ENCODE data around the gene ZNF232. TPM values are rescaled to one million over a fixed set of nuclear protein-coding genes. Genes with fewer than 3 reads are reported as not detected.
"Not testable (repeated sequence)": the region's sequence is repeated elsewhere in the genome, so short reads cannot be mapped to it uniquely, and the experiment has no call there.

ZNF232 gene
- total and polyA plus RNA-seq, 10 donors: 5.6 to 11.4 (median 9.6) TPM

GRCh38 chr17:5128905-5129535, 17.3 kb upstream of the ZNF232 start:
- WGBS, 5 donors: 84 to 95% (median 90%) methylated on average over 11 of the region's 11 CpGs
- Histone ChIP-seq H3K9me3 (no peaks in the 10 kb centered on the region), H3K4me1 (no peaks in the 10 kb centered on the region), H3K36me3 (no peaks in the 10 kb centered on the region), H3K27me3 (replicated peaks in 1 of 7) (peaks cover 0 to 18% (median 0%) of the 10 kb centered on the region in 7 donors), H3K4me3 (no peak overlapping the region), H3K27ac (no peak overlapping the region)
- TF ChIP-seq, protein P1, sequence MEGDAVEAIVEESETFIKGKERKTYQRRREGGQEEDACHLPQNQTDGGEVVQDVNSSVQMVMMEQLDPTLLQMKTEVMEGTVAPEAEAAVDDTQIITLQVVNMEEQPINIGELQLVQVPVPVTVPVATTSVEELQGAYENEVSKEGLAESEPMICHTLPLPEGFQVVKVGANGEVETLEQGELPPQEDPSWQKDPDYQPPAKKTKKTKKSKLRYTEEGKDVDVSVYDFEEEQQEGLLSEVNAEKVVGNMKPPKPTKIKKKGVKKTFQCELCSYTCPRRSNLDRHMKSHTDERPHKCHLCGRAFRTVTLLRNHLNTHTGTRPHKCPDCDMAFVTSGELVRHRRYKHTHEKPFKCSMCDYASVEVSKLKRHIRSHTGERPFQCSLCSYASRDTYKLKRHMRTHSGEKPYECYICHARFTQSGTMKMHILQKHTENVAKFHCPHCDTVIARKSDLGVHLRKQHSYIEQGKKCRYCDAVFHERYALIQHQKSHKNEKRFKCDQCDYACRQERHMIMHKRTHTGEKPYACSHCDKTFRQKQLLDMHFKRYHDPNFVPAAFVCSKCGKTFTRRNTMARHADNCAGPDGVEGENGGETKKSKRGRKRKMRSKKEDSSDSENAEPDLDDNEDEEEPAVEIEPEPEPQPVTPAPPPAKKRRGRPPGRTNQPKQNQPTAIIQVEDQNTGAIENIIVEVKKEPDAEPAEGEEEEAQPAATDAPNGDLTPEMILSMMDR (IDR thresholded peaks at IDR 0.05 in 8 of 11, conservative IDR thresholded peaks at IDR 0.05 in 3 of 11): no peak
- TF ChIP-seq POLR2AphosphoS5 (IDR thresholded peaks at IDR 0.05) (no peak), POLR2A (IDR thresholded peaks at IDR 0.05) (no peak)
- intact Hi-C loops (cut with DNase I; ENCODE audit: low total_unique reads): no loop called here
- no peak for DNase-seq

GRCh38 chr17:5128387-5128786, 16.7 kb upstream of the ZNF232 start:
- H3K4me3 ChIP-seq; H3K27ac ChIP-seq; intact Hi-C loops (cut with DNase I; ENCODE audit: low total_unique reads); H3K4me1 ChIP-seq; H3K9me3 ChIP-seq; DNase-seq; H3K36me3 ChIP-seq: not testable (repeated sequence)
- WGBS, 5 donors: 69 to 84% (median 76%) methylated on average over 5 to 8 of the region's 8 CpGs
- H3K27me3 ChIP-seq (replicated peaks in 1 of 7): peaks cover 0 to 25% (median 3%) of the 10 kb centered on the region in 7 donors

DNA sequence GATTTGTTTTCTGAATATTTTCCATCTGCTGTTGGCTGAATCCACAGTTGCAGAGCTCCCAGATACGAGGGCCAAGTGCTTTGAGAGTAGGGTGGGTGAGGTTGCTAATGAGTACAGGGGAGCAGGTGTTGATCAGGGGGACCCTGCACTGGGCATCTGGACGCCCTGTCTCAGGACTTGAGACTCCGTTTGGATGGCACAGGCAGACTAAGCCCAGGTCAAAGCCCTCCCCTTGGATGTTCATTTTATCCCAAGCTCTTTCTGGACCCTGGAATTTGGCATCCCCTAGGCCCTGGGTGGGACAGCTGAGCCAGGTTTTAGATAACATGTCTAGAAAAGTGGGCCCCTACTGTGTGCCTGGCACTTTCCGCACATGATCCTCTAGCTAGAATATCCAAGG, 16.2 kb upstream of the ZNF232 start:
- no peak overlapping the region for H3K27ac ChIP-seq
- H3K36me3 ChIP-seq: no peaks in the 10 kb centered on the region
- WGBS, 5 donors: 77 to 87% (median 80%) methylated on average over 4 of the region's 4 CpGs
- no peaks in the 10 kb centered on the region for H3K9me3 ChIP-seq
- DNase-seq: no peak
- peaks cover 0 to 6% (median 4%) of the 10 kb centered on the region in 6 donors for H3K4me1 ChIP-seq
- intact Hi-C loops (cut with DNase I; ENCODE audit: low total_unique reads): no loop called here
- H3K27me3 ChIP-seq (replicated peaks in 1 of 7): peaks cover 0 to 30% (median 7%) of the 10 kb centered on the region in 7 donors
- no peak for TF ChIP-seq POLR2A (IDR thresholded peaks at IDR 0.05)
- TF ChIP-seq, protein P1 (IDR thresholded peaks at IDR 0.05 in 8 of 11, conservative IDR thresholded peaks at IDR 0.05 in 3 of 11): no peak
- no peak for TF ChIP-seq POLR2AphosphoS5 (IDR thresholded peaks at IDR 0.05)
- no peak overlapping the region for H3K4me3 ChIP-seq

- DNase-seq: no peak
- H3K4me1 ChIP-seq: peaks cover 0 to 15% (median 13%) of the 10 kb centered on the region in 6 donors
- no peak overlapping the region for H3K4me3 ChIP-seq
- peaks cover 0 to 40% (median 15%) of the 10 kb centered on the region in 7 donors for H3K27me3 ChIP-seq (replicated peaks in 1 of 7)
- intact Hi-C loops (cut with DNase I; ENCODE audit: low total_unique reads): no loop called here
- 77 to 89% (median 83%) methylated on average over 13 to 17 of the region's 17 CpGs for WGBS, 5 donors
- TF ChIP-seq, protein P1 (IDR thresholded peaks at IDR 0.05 in 8 of 11, conservative IDR thresholded peaks at IDR 0.05 in 3 of 11): no peak
- no peak for TF ChIP-seq POLR2AphosphoS5 (IDR thresholded peaks at IDR 0.05)
- no peak for TF ChIP-seq POLR2A (IDR thresholded peaks at IDR 0.05)
- H3K27ac ChIP-seq: no peak overlapping the region
- no peaks in the 10 kb centered on the region for H3K9me3 ChIP-seq
- no peaks in the 10 kb centered on the region for H3K36me3 ChIP-seq
Observed at GRCh38 chr17:5126719-5127488, 15.2 kb upstream of the ZNF232 start.

- Histone ChIP-seq H3K4me1 (peaks cover 0 to 15% (median 13%) of the 10 kb centered on the region in 6 donors), H3K27me3 (replicated peaks in 1 of 7) (peaks cover 0 to 44% (median 15%) of the 10 kb centered on the region in 7 donors)
- H3K9me3 ChIP-seq; H3K27ac ChIP-seq; H3K36me3 ChIP-seq; H3K4me3 ChIP-seq; intact Hi-C loops (cut with DNase I; ENCODE audit: low total_unique reads); DNase-seq: not testable (repeated sequence)
- WGBS, 5 donors: 80 to 87% (median 85%) methylated on average over 7 of the region's 7 CpGs
Observed at GRCh38 chr17:5124896-5125295, 13.2 kb upstream of the ZNF232 start.

DNA sequence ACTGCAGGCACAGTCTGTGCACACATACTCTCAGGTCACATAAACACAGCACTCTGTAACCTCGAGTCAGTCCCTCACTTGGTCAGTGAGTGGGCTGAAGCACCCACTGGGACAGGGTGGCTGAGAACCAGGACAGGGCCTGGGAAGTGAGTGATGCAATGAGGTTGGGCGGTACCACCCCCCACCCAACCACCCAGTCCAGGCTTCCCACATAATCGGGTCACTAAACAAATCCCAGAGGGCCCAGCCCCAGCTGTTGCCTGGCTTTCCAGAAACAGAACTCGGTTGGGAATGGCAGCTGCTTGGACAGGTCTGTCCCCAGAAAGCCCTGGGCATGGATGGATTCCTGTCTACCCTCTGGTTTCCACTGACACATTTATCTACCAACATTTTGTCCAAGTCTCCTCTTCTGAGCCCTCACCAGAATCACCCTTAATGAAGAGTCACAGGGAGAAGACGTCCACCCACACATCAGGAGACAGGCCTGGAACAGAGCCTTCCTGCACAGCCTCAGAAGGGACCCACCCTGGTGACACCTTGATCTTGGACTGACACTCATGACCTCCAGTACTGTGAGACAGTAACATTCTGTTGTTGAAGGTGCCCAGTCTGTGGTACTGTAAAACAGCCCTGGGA, 12.6 kb upstream of the ZNF232 start:
- H3K36me3 ChIP-seq; H3K27ac ChIP-seq; H3K4me3 ChIP-seq; intact Hi-C loops (cut with DNase I; ENCODE audit: low total_unique reads); DNase-seq; H3K9me3 ChIP-seq: not testable (repeated sequence)
- H3K27me3 ChIP-seq (replicated peaks in 1 of 7): peaks cover 0 to 44% (median 15%) of the 10 kb centered on the region in 7 donors
- H3K4me1 ChIP-seq: peaks cover 0 to 15% (median 13%) of the 10 kb centered on the region in 6 donors
- WGBS, 5 donors: 75 to 91% (median 84%) methylated on average over 5 of the region's 5 CpGs
